ENCODE results near the gene ZMIZ1. TPM values are rescaled to one million over a fixed set of nuclear protein-coding genes. Genes with fewer than 3 reads are reported as not detected.
A peak's percentile ranks its signal among the peaks of the same experiment; 100 is the strongest.

ZMIZ1 gene
- total and polyA plus RNA-seq, 12 donors, result 6.6 to 113 (median 55.1) TPM

DNA sequence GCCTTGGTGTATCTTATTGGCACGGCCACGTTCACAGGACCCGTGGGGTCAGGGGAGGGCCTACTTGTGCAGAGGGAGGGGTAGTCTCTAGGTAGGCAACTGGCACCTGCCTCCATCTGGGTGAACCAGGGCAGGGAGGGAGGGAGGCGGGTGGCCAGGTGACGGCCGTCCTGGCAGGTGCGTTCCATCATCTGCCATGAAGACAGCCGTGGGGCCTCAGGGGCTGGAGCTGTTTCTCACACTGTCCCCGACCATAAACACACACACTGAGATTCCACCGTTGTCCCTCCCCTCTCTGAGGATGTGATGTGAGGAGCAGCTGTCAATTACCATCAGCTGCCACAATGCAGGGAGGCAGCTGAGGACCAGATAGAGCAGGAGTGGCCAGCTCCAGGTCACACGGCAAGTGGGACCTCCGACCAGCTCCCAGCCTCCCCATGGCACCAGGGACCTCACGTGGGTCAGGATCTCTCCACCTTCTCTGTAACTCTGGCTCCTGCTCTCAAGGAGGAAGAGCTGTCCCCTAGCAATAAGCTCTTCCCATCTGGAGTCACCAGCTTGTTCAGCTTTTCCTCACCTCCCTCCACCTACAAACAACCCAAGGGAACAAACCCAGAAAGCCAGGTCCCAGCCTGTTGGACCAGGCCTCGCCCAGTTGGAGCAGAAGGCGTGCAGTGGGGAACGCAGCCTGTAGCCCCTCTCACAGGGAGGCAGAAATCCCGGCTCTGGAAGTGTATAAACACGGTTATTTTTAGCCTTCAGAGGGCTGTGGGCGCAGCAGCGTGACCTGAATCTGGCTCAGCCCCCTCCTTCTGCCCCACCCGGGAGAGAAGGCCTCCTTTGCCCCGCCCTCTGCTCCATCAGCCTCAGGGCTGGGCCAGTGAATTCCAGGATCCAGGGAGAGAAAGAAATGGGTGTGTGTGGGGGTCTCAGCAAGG lies 33.1 kb downstream of the ZMIZ1 start:
- DNase-seq, result peak; percentile 52 to 82 (median 77)
- 29 to 39% (median 35%) methylated on average over 11 to 22 of the region's 22 CpGs for WGBS, 4 donors
- H3K27ac ChIP-seq, result peak overlapping the region; percentile 1 to 82 (median 58)
- intact Hi-C loops (cut with DNase I), result no loop called here
- no peaks in the 10 kb centered on the region for H3K9me3 ChIP-seq (replicated peaks in 1 of 3)
- TF ChIP-seq, protein P1, sequence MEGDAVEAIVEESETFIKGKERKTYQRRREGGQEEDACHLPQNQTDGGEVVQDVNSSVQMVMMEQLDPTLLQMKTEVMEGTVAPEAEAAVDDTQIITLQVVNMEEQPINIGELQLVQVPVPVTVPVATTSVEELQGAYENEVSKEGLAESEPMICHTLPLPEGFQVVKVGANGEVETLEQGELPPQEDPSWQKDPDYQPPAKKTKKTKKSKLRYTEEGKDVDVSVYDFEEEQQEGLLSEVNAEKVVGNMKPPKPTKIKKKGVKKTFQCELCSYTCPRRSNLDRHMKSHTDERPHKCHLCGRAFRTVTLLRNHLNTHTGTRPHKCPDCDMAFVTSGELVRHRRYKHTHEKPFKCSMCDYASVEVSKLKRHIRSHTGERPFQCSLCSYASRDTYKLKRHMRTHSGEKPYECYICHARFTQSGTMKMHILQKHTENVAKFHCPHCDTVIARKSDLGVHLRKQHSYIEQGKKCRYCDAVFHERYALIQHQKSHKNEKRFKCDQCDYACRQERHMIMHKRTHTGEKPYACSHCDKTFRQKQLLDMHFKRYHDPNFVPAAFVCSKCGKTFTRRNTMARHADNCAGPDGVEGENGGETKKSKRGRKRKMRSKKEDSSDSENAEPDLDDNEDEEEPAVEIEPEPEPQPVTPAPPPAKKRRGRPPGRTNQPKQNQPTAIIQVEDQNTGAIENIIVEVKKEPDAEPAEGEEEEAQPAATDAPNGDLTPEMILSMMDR (IDR thresholded peaks at IDR 0.05), result no peak
- peak in 1 of 2 donors; percentile 12 for TF ChIP-seq POLR2A (IDR thresholded peaks at IDR 0.05)
- H3K4me3 ChIP-seq, result no peak overlapping the region
- H3K27me3 ChIP-seq, result no peaks in the 10 kb centered on the region
- H3K36me3 ChIP-seq (replicated peaks in 1 of 2), result no peaks in the 10 kb centered on the region
- H3K4me1 ChIP-seq (replicated peaks in 1 of 2), result peaks cover 48 to 91% of the 10 kb centered on the region in 2 donors

DNA sequence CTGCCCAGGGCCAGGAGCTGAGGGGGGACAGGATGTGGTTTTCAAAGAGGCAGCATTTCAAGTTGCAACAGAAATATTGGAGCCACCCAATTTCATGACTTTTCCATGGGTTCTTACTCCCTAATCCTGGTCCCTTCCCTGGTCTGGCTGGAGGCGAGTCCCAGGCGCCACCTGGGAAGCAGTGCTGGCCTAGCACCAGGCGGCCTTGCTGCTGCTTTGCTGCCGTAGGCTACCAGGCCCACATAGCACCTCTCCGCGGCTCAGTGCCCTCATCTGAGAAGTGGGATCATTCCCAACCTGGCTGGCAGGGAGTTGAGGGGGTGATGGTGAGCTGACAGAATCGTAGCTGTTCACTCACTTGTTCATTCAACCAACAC lies 33.7 kb downstream of the ZMIZ1 start:
- TF ChIP-seq, protein P1 (IDR thresholded peaks at IDR 0.05), result no peak
- TF ChIP-seq POLR2A (IDR thresholded peaks at IDR 0.05), result peak in 1 of 2 donors; percentile 4
- Histone ChIP-seq H3K4me3 (no peak overlapping the region), H3K36me3 (replicated peaks in 1 of 2) (no peaks in the 10 kb centered on the region), H3K27ac (peak overlapping the region; percentile 1 to 82 (median 58)), H3K4me1 (replicated peaks in 1 of 2) (peaks cover 45 to 91% of the 10 kb centered on the region in 2 donors), H3K27me3 (no peaks in the 10 kb centered on the region), H3K9me3 (replicated peaks in 1 of 3) (no peaks in the 10 kb centered on the region)
- peak in 4 of 7 donors; percentile 43 to 57 (median 56) for DNase-seq
- WGBS, 4 donors, result 39 to 52% (median 44%) methylated on average over 4 to 7 of the region's 7 CpGs
- intact Hi-C loops (cut with DNase I), result no loop called here

DNA sequence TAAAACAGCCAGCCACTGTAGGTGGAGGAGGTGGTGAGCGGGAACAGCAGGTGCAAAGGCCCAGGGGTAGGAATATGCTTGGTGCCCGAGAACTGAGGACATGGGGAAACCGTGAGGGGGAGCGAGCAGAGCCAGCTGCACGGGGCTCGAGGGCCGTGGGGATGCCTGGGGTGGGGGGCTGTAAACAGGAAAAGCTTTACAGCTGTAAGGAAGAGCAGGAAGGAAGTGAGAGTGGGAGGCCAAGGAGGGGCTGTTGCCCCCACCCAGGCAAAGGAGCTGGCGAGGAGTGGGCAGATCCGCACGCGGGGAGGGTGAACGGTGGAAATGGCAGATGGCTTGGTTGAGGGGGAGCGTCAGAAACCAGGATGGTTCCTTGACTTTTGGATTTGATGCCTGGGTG lies 34.4 kb downstream of the ZMIZ1 start:
- DNase-seq, result no peak
- H3K4me3 ChIP-seq, result no peak overlapping the region
- H3K9me3 ChIP-seq (replicated peaks in 1 of 3), result no peaks in the 10 kb centered on the region
- TF ChIP-seq, protein P1 (IDR thresholded peaks at IDR 0.05), result no peak
- TF ChIP-seq POLR2A (IDR thresholded peaks at IDR 0.05), result no peak
- H3K4me1 ChIP-seq (replicated peaks in 1 of 2), result peaks cover 45 to 90% of the 10 kb centered on the region in 2 donors
- H3K27me3 ChIP-seq, result no peaks in the 10 kb centered on the region
- intact Hi-C loops (cut with DNase I), result no loop called here
- H3K36me3 ChIP-seq (replicated peaks in 1 of 2), result no peaks in the 10 kb centered on the region
- peak overlapping the region in 3 of 5 donors; percentile 49 to 82 (median 68) for H3K27ac ChIP-seq
- 67 to 85% (median 74%) methylated on average over 13 of the region's 13 CpGs for WGBS, 4 donors

DNA sequence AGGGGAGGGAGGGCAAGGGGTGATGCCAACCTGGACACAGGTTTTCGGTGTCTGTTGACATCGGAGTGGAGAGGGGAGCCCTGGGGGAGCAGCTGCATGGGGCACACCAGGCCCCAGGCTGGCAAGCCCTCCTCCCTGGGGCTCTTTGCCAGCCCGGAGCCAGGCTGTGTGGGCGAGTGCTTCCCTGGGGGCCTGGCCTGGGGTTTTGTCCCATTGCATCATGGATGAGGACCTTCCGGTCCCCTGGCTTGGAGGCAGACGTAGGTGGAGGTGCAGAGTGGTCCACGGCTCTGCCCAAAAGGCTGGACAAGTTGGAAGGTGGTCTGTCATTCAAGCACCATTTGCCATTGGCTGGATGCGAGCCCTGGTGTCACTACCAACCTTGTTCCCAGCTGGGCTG lies 34.8 kb downstream of the ZMIZ1 start:
- Histone ChIP-seq H3K4me3 (no peak overlapping the region), H3K27me3 (no peaks in the 10 kb centered on the region), H3K27ac (peak overlapping the region in 3 of 5 donors; percentile 49 to 68 (median 60)), H3K9me3 (replicated peaks in 1 of 3) (no peaks in the 10 kb centered on the region), H3K36me3 (replicated peaks in 1 of 2) (no peaks in the 10 kb centered on the region), H3K4me1 (replicated peaks in 1 of 2) (peaks cover 45 to 86% of the 10 kb centered on the region in 2 donors)
- DNase-seq, result no peak
- 52 to 76% (median 69%) methylated on average over 4 to 8 of the region's 8 CpGs for WGBS, 4 donors
- intact Hi-C loops (cut with DNase I), result no loop called here
- TF ChIP-seq, protein P1 (IDR thresholded peaks at IDR 0.05), result no peak
- TF ChIP-seq POLR2A (IDR thresholded peaks at IDR 0.05), result no peak

Data from adrenal gland (tissue), 12 donors.